Calu3 (cell line): ENCODE measurements around the gene LRP2. TPM values are rescaled to one million over a fixed set of nuclear protein-coding genes. Genes with fewer than 3 reads are reported as not detected.
"Not testable (repeated sequence)": the region's sequence is repeated elsewhere in the genome, so short reads cannot be mapped to it uniquely, and the experiment has no call there.

ENCODE experiments used
- BruUV-seq: library from RNA; stranded (reverse); fragments of 400-500 nt; replicated peaks from 2 replicates; lab custom pipeline; 2021; lab: Mats Ljungman, UMichigan
- CTCF ChIA-PET: fragments of 300-600 bp; sonication (Branson Sonifier 250); formaldehyde crosslinking; loops from one replicate; lab custom pipeline; 2022; ENCODE audit warnings: antibody characterized with exemption; lab: Charles Lee
- DNase-seq: peaks from one replicate; pipeline ENCODE4 v3.0.0; 2022
- H3K27ac Mint-ChIP-seq: one replicate; pipeline ENCODE4 v1.8.0; 2022; ENCODE audit warnings: mixed read lengths; ENCODE audit not compliant: unreplicated experiment
- H3K27me3 Mint-ChIP-seq: one replicate; pipeline ENCODE4 v1.8.0; 2022; ENCODE audit warnings: mixed read lengths; ENCODE audit not compliant: unreplicated experiment
- H3K36me3 Mint-ChIP-seq: one replicate; pipeline ENCODE4 v1.8.0; 2022; ENCODE audit warnings: mild to moderate bottlenecking, moderate library complexity, mixed read lengths; ENCODE audit not compliant: insufficient read depth, unreplicated experiment
- H3K4me1 Mint-ChIP-seq: one replicate; pipeline ENCODE4 v1.8.0; 2022; ENCODE audit warnings: mild to moderate bottlenecking, low read depth, mixed read lengths; ENCODE audit not compliant: unreplicated experiment
- H3K4me3 Mint-ChIP-seq: one replicate; pipeline ENCODE4 v1.8.0; 2022; ENCODE audit warnings: mild to moderate bottlenecking, low read depth, moderate library complexity, mixed read lengths; ENCODE audit not compliant: unreplicated experiment
- H3K9me3 Mint-ChIP-seq: one replicate; pipeline ENCODE4 v1.8.0; 2022; ENCODE audit warnings: low read depth, mixed read lengths; ENCODE audit not compliant: unreplicated experiment
- intact Hi-C: fragments of 100-400 bp; cut with micrococcal nuclease; formaldehyde crosslinking; loops from one replicate; pipeline ENCODE4 v1.10.0; 2022; ENCODE audit not compliant: unreplicated experiment
- total RNA-seq: library from RNA; stranded (reverse); gene quantifications from 2 replicates; pipeline ENCODE4 v1.2.3, GENCODE V29; 2022
- TF ChIP-seq, protein P1 (sequence below): fragments of 200-600 bp; IDR thresholded peaks from one replicate; pipeline ENCODE4 v1.8.0; 2022; ENCODE audit warnings: antibody characterized with exemption; ENCODE audit not compliant: unreplicated experiment

LRP2 gene
- total RNA-seq, 1 experiment from 2014 or later: 0.66 TPM

DNA sequence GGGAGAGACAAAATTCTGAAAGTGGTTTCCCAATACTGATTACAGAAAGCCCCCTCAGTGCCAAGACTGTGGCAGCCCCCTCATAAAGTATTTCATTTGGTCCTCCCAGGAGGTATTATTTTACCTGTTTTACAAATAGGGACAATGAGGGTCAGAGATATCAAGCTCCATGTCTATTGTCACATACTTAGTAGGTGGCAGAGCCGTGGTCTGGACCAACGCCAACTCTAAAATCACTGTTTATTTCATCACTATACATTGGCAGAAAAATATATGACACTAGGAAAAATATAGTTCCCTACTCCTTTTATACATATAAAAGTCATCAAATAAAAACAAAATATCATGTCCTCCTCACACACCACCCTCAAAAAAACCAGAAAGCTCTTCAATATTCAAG, 224.4 kb downstream of the LRP2 start:
- no TSS peak for BruUV-seq

DNA sequence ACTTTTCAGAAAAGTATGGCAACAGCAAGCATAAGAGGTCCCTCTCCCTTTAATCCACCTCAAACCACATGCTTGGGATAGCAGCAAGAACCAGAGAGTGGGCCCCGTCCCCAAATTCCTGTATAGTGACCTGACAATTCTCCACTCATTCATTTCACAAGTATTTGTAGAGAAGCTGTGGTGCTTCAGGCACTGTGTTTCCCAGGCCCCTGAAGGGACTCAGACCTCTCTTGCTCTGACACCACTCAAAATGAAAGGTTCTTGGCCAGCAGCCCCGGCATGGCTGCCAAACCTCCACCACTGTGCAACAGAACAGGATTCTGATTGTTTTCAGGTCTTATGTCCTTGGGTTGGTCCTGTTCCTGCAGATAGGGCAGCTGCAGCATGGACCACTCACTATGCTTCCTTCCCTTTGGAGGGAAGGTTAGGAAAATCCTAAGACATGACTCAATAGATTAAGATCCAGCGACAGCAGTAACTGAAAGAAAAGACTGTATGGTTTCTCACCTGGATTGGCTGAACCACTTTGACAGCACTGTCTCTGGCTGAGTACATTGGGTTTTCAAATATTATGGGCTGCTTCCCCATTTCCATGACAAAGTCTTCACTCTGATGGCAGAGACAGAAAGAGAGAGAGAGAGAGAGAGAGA, 225.3 kb downstream of the LRP2 start:
- Mint-ChIP-seq H3K36me3 (no peaks in the 10 kb centered on the region), H3K4me1 (peaks cover 7% of the 10 kb centered on the region), H3K27me3 (no peaks in the 10 kb centered on the region), H3K27ac (no peak overlapping the region), H3K4me3 (no peak overlapping the region), H3K9me3 (no peaks in the 10 kb centered on the region)
- BruUV-seq: no TSS peak
- CTCF ChIA-PET: no interaction called here
- TF ChIP-seq, protein P1, sequence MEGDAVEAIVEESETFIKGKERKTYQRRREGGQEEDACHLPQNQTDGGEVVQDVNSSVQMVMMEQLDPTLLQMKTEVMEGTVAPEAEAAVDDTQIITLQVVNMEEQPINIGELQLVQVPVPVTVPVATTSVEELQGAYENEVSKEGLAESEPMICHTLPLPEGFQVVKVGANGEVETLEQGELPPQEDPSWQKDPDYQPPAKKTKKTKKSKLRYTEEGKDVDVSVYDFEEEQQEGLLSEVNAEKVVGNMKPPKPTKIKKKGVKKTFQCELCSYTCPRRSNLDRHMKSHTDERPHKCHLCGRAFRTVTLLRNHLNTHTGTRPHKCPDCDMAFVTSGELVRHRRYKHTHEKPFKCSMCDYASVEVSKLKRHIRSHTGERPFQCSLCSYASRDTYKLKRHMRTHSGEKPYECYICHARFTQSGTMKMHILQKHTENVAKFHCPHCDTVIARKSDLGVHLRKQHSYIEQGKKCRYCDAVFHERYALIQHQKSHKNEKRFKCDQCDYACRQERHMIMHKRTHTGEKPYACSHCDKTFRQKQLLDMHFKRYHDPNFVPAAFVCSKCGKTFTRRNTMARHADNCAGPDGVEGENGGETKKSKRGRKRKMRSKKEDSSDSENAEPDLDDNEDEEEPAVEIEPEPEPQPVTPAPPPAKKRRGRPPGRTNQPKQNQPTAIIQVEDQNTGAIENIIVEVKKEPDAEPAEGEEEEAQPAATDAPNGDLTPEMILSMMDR: no peak
- intact Hi-C loops: no loop called here
- no peak for DNase-seq

More for the DNA sequence above, 224.4 kb downstream of the LRP2 start:
- Mint-ChIP-seq H3K36me3 (no peaks in the 10 kb centered on the region), H3K27me3 (no peaks in the 10 kb centered on the region), H3K27ac (no peak overlapping the region), H3K4me1 (peaks cover 7% of the 10 kb centered on the region), H3K4me3 (no peak overlapping the region), H3K9me3 (no peaks in the 10 kb centered on the region)
- CTCF ChIA-PET: interaction anchor here (0.5 to 1.9 kb wide), 3 partner anchors 29 to 288 kb away, joined by 3 to 6 read pairs (median 3); no protein-coding TSS in a partner anchor
- intact Hi-C loops: no loop called here
- DNase-seq: no peak
- TF ChIP-seq, protein P1: no peak

DNA sequence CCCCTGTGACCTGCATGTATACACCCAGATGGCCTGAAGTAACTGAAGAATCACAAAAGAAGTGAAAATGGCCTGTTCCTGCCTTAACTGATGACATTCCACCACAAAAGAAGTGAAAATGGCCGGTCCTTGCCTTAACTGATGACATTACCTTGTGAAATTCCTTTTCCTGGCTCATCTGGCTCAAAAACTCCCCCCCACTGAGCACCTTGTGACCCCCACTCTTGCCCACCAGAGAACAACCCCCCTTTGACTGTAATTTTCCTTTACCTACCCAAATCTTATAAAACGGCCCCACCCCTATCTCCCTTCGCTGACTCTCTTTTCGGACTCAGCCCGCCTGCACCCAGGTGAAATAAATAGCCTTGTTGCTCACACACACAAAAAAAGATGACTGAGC, 225.9 kb downstream of the LRP2 start:
- H3K27ac Mint-ChIP-seq, H3K9me3 Mint-ChIP-seq, H3K4me1 Mint-ChIP-seq, CTCF ChIA-PET, H3K4me3 Mint-ChIP-seq, H3K27me3 Mint-ChIP-seq, intact Hi-C loops, DNase-seq, H3K36me3 Mint-ChIP-seq, BruUV-seq: not testable (repeated sequence)

DNA sequence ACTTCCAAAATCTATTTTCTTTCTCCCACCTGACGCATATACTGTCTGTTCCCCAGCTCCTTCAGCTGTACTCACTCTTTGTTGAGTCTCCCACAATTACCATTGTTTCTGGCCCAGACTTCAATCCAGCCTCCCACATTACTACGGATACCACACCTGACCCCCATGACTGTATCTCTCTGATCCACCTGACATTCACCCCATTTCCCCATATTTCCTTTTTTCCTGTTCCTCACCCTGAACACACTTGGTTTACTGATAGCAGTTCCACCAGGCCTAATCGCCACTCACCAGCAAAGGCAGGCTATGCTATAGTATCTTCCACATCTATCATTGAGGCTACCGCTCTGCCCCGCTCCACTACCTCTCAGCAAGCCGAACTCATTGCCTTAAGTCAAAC, 228.1 kb downstream of the LRP2 start:
- H3K4me1 Mint-ChIP-seq, BruUV-seq, DNase-seq, H3K9me3 Mint-ChIP-seq, intact Hi-C loops, H3K36me3 Mint-ChIP-seq, CTCF ChIA-PET, H3K27ac Mint-ChIP-seq, H3K4me3 Mint-ChIP-seq, H3K27me3 Mint-ChIP-seq: not testable (repeated sequence)

DNA sequence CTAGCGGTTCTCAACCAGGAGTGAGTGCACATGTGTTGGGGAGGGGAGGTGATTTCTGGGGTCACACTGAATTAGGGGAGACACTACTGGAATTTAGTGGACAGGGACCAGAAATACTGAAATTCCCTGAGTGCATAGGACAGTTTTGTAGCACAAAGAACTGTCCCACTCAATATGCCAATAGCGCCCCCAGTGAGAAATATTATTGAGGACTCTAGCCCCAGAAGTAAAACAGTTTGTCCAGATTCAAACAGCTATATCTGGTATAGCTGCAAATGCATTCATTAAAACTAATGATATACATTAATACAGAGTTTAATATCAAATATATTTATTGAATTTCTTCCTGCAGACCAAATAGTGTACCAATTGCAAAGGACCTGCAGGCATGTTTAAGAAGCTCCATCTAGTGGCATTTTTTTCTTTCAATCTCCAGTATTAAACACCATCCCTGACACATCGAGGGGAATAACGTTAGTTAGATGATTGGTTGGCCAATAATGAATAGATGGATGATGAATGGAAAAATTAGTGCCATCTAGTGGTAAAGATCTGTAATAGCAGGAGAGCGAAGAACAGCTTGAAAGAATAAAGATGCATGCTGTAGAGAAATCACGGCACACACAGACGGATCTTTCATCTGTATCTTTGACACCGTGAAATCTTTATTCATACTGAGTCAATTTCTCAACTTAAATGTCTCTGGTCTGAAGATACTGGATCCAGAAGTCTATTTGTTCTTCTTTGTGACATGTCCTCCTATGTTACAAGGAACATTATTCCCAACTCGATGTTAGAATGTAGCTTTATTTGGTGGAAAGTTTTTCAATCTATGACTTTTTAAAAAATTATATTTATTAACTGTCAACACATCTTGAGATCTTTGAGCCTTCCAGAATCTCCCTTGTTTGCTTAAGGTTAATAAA, 230.5 kb downstream of the LRP2 start:
- no peaks in the 10 kb centered on the region for H3K9me3 Mint-ChIP-seq
- intact Hi-C loops: loop anchor here (1.0 to 2.0 kb wide), 3 partner anchors 21 to 171 kb away; no protein-coding TSS in a partner anchor
- no TSS peak for BruUV-seq
- H3K27me3 Mint-ChIP-seq: no peaks in the 10 kb centered on the region
- TF ChIP-seq, protein P1: peak; percentile 74
- peak; percentile 34 for DNase-seq
- no peak overlapping the region for H3K4me3 Mint-ChIP-seq
- no peak overlapping the region for H3K27ac Mint-ChIP-seq
- H3K36me3 Mint-ChIP-seq: no peaks in the 10 kb centered on the region
- CTCF ChIA-PET: interaction anchor here (0.6 to 1.5 kb wide), 16 partner anchors 9 to 188 kb away, joined by 3 to 10 read pairs (median 4); no protein-coding TSS in a partner anchor
- H3K4me1 Mint-ChIP-seq: no peaks in the 10 kb centered on the region
